Body of pancreas (tissue), 4 donors: Measurements from ENCODE around the gene TRPM3. TPM values are rescaled to one million over a fixed set of nuclear protein-coding genes. Genes with fewer than 3 reads are reported as not detected.
A peak's percentile ranks its signal among the peaks of the same experiment; 100 is the strongest.

Experiments used
- ATAC-seq: fragments of 150-250 bp; one replicate; pipeline ENCODE4 v1.9.1; 2016
- DNase-seq, 4 donors: peaks; one replicate each; pipeline ENCODE4 v3.0.0-alpha.2; 2019
- H3K27ac ChIP-seq, 4 donors: fragments of 200-600 bp; sonication (generic); 1 replicate in 3 of 4; 2 replicates in 1 of 4; pipeline versions ENCODE4 v1.5.1 to v1.6.1; 2016 to 2019; ENCODE audit warnings: mild to moderate bottlenecking in 1 of 4, mixed read lengths in 1 of 4, moderate library complexity in 1 of 4
- H3K27me3 ChIP-seq, 2 donors: fragments of 200-600 bp; sonication (generic); one replicate each; pipeline ENCODE4 v1.6.0; 2016; ENCODE audit warnings: mild to moderate bottlenecking in 1 of 2
- H3K36me3 ChIP-seq, 2 donors: fragments of 200-600 bp; sonication (generic); replicated peaks in 1 of 2; 2 replicates each; pipeline ENCODE4 v1.5.1; 2016; ENCODE audit warnings: low read depth in 2 of 2; ENCODE audit not compliant: insufficient read depth in 1 of 2
- H3K4me1 ChIP-seq: fragments of 200-600 bp; sonication (generic); one replicate; pipeline ENCODE4 v1.6.0; 2016
- H3K4me3 ChIP-seq, 2 donors: fragments of 200-600 bp; sonication (generic); 1 replicate in 1 of 2; 2 replicates in 1 of 2; pipeline ENCODE4 v1.5.1; 2016 to 2019
- H3K9me3 ChIP-seq, 3 donors: fragments of 200-600 bp; sonication (generic); 1 replicate in 2 of 3; 2 replicates in 1 of 3; pipeline ENCODE4 v1.5.1; 2016
- CTCF ChIP-seq, 7 experiments: fragments of 450-650 bp in 4 of 7; fragments of 200-600 bp in 3 of 7; sonication (generic) in 3 of 7; IDR thresholded peaks; one replicate each; pipeline ENCODE4 v1.5.1; 2016 to 2019; ENCODE audit warnings: antibody characterized with exemption in 7 of 7
- POLR2A ChIP-seq, 3 donors: fragments of 450-650 bp; IDR thresholded peaks; one replicate each; pipeline ENCODE4 v1.6.1; 2016; ENCODE audit warnings: antibody characterized with exemption in 3 of 3, mild to moderate bottlenecking in 2 of 3
- WGBS, 2 donors: methylation state at CpG; one replicate each; pipeline ENCODE4 v1.1.5; 2017; 5-methylcytosine and 5-hydroxymethylcytosine counted together
- intact Hi-C: fragments of 100-400 bp; cut with DNase I; formaldehyde crosslinking; loops from one replicate; pipeline ENCODE4 v1.15.1; 2023
- total RNA-seq, 2 donors: library from RNA; depleted of rRNA; stranded (reverse); fragments of >200 nt; gene quantifications; one replicate each; pipeline ENCODE4 v1.1.0, GENCODE V29; 2016

The TRPM3 gene
- total RNA-seq, 2 donors from 2014 or later, result 0.78 to 1.3 TPM

- ATAC-seq (no peak), DNase-seq (no peak)
- 80 to 88% methylated on average over 1 of the region's 1 CpG for WGBS, 2 donors
- no peaks in the 10 kb centered on the region for H3K4me1 ChIP-seq
- peak in 1 of 7 experiments; percentile 5 for TF ChIP-seq CTCF (IDR thresholded peaks at IDR 0.05)
- TF ChIP-seq POLR2A (IDR thresholded peaks at IDR 0.05), result no peak
- H3K4me3 ChIP-seq, result no peak overlapping the region
- H3K36me3 ChIP-seq, result no peaks in the 10 kb centered on the region
- no peak overlapping the region for H3K27ac ChIP-seq
- no peaks in the 10 kb centered on the region for H3K27me3 ChIP-seq
- intact Hi-C loops, result no loop called here
- H3K9me3 ChIP-seq, result no peaks in the 10 kb centered on the region
These were observed 542.7 kb downstream of the TRPM3 start for GRCh38 chr9:70578720-70579119.

- Histone ChIP-seq H3K9me3 (no peaks in the 10 kb centered on the region), H3K4me3 (no peak overlapping the region), H3K27ac (no peak overlapping the region), H3K27me3 (no peaks in the 10 kb centered on the region), H3K36me3 (no peaks in the 10 kb centered on the region), H3K4me1 (no peaks in the 10 kb centered on the region)
- intact Hi-C loops, result no loop called here
- no peak for ATAC-seq
- DNase-seq, result no peak
- 81 to 91% methylated on average over 5 of the region's 5 CpGs for WGBS, 2 donors
- TF ChIP-seq POLR2A (IDR thresholded peaks at IDR 0.05), result no peak
These were observed 543.8 kb downstream of the TRPM3 start for GRCh38 chr9:70577671-70578070.

- DNase-seq (no peak), ATAC-seq (no peak)
- intact Hi-C loops, result no loop called here
- H3K36me3 ChIP-seq, result no peaks in the 10 kb centered on the region
- no peaks in the 10 kb centered on the region for H3K9me3 ChIP-seq
- H3K27me3 ChIP-seq, result no peaks in the 10 kb centered on the region
- TF ChIP-seq CTCF (IDR thresholded peaks at IDR 0.05) (no peak), POLR2A (IDR thresholded peaks at IDR 0.05) (no peak)
- H3K4me1 ChIP-seq, result no peaks in the 10 kb centered on the region
- H3K27ac ChIP-seq, result no peak overlapping the region
- H3K4me3 ChIP-seq, result no peak overlapping the region
- 90 to 95% methylated on average over 2 of the region's 2 CpGs for WGBS, 2 donors
These were observed 545.3 kb downstream of the TRPM3 start for GRCh38 chr9:70576116-70576515.

GRCh38 chr9:70574151-70574837, 547.1 kb downstream of the TRPM3 start:
- Histone ChIP-seq H3K4me1 (no peaks in the 10 kb centered on the region), H3K36me3 (no peaks in the 10 kb centered on the region), H3K27ac (no peak overlapping the region), H3K27me3 (no peaks in the 10 kb centered on the region), H3K9me3 (no peaks in the 10 kb centered on the region), H3K4me3 (no peak overlapping the region)
- TF ChIP-seq POLR2A (IDR thresholded peaks at IDR 0.05), result no peak
- TF ChIP-seq CTCF (IDR thresholded peaks at IDR 0.05), result no peak
- ATAC-seq (peak; percentile 63), DNase-seq (peak in 1 of 4 donors; percentile 21)
- intact Hi-C loops, result no loop called here
- WGBS, 2 donors, result 62 to 75% methylated on average over 2 of the region's 2 CpGs

- DNase-seq (no peak), ATAC-seq (no peak)
- H3K4me3 ChIP-seq, result no peak overlapping the region
- H3K9me3 ChIP-seq, result no peaks in the 10 kb centered on the region
- TF ChIP-seq CTCF (IDR thresholded peaks at IDR 0.05), result no peak
- no peak for TF ChIP-seq POLR2A (IDR thresholded peaks at IDR 0.05)
- H3K27me3 ChIP-seq, result no peaks in the 10 kb centered on the region
- no peaks in the 10 kb centered on the region for H3K4me1 ChIP-seq
- intact Hi-C loops, result no loop called here
- H3K27ac ChIP-seq, result no peak overlapping the region
- no peaks in the 10 kb centered on the region for H3K36me3 ChIP-seq
These were observed 548.1 kb downstream of the TRPM3 start for GRCh38 chr9:70573308-70573707.
